H9 (cell line): Measurements from ENCODE around the gene ZSCAN2. TPM values are rescaled to one million over a fixed set of nuclear protein-coding genes. Genes with fewer than 3 reads are reported as not detected.
A peak's percentile ranks its signal among the peaks of the same experiment; 100 is the strongest.

Experiments
- DNase-seq: peaks from one replicate; pipeline ENCODE4 v3.0.0-alpha.2; 2017
- H2AFZ ChIP-seq: one replicate; pipeline ENCODE4 v1.6.1; 2013; ENCODE audit warnings: mild to moderate bottlenecking, low read length, control low read depth, moderate library complexity
- H2AK5ac ChIP-seq: 2 replicates; pipeline ENCODE4 v1.6.1; 2013; ENCODE audit warnings: low read length, control low read depth, mixed read lengths; ENCODE audit not compliant: insufficient read length
- H2BK120ac ChIP-seq: one replicate; pipeline ENCODE4 v1.6.1; 2013; ENCODE audit warnings: low read depth, mild to moderate bottlenecking, low read length, control low read depth, inconsistent platforms; ENCODE audit not compliant: poor library complexity, severe bottlenecking
- H2BK12ac ChIP-seq: 2 replicates; pipeline ENCODE4 v1.6.1; 2013; ENCODE audit warnings: low read length, control low read depth, mixed read lengths, low read depth; ENCODE audit not compliant: insufficient read length
- H2BK15ac ChIP-seq: 2 replicates; pipeline ENCODE4 v1.6.1; 2013; ENCODE audit warnings: low read depth, low read length, control low read depth
- H2BK20ac ChIP-seq: one replicate; pipeline ENCODE4 v1.6.1; 2013; ENCODE audit warnings: low read depth, mild to moderate bottlenecking, low read length, control low read depth, inconsistent platforms; ENCODE audit not compliant: poor library complexity, severe bottlenecking
- H2BK5ac ChIP-seq: 2 replicates; pipeline ENCODE4 v1.6.1; 2013; ENCODE audit warnings: low read length, control low read depth, mixed read lengths; ENCODE audit not compliant: insufficient read length
- H3K14ac ChIP-seq: 2 replicates; pipeline ENCODE4 v1.6.1; 2013; ENCODE audit warnings: low read length, control low read depth; ENCODE audit not compliant: insufficient read depth
- H3K18ac ChIP-seq: 2 replicates; pipeline ENCODE4 v1.6.1; 2013; ENCODE audit warnings: low read depth, mild to moderate bottlenecking, mixed read lengths, low read length, control low read depth; ENCODE audit not compliant: insufficient read length
- H3K23ac ChIP-seq: 2 replicates; pipeline ENCODE4 v1.6.1; 2013; ENCODE audit warnings: low read length, control low read depth, mixed read lengths, low read depth; ENCODE audit not compliant: insufficient read length
- H3K23me2 ChIP-seq: 2 replicates; pipeline ENCODE4 v1.6.1; 2013; ENCODE audit warnings: low read depth, mild to moderate bottlenecking, mixed read lengths, low read length, control low read depth; ENCODE audit not compliant: insufficient read length, poor library complexity, severe bottlenecking
- H3K27ac ChIP-seq: 2 replicates; pipeline ENCODE4 v1.5.1; 2013; ENCODE audit warnings: low read length, control low read depth, mixed read lengths, low read depth; ENCODE audit not compliant: insufficient read length
- H3K27me3 ChIP-seq: 2 replicates; pipeline ENCODE4 v1.6.1; 2013; ENCODE audit warnings: low read length, control low read depth, inconsistent platforms; ENCODE audit not compliant: insufficient read depth
- H3K4ac ChIP-seq: 2 replicates; pipeline ENCODE4 v1.6.1; 2013; ENCODE audit warnings: low read depth, mild to moderate bottlenecking, control low read depth, inconsistent platforms, low read length, moderate library complexity
- H3K4me1 ChIP-seq: 2 replicates; pipeline ENCODE4 v1.6.1; 2013; ENCODE audit warnings: low read length, control low read depth, inconsistent platforms; ENCODE audit not compliant: insufficient read depth
- H3K4me2 ChIP-seq: 2 replicates; pipeline ENCODE4 v1.6.1; 2013; ENCODE audit warnings: low read length, control low read depth, mixed read lengths; ENCODE audit not compliant: insufficient read length, insufficient read depth
- H3K56ac ChIP-seq: 2 replicates; pipeline ENCODE4 v1.6.1; 2013; ENCODE audit warnings: low read depth, mild to moderate bottlenecking, mixed read lengths, low read length, control low read depth; ENCODE audit not compliant: insufficient read length
- H3K79me1 ChIP-seq: 2 replicates; pipeline ENCODE4 v1.6.1; 2013; ENCODE audit warnings: low read depth, mild to moderate bottlenecking, moderate library complexity, low read length, control low read depth, inconsistent platforms; ENCODE audit not compliant: insufficient read depth, poor library complexity, severe bottlenecking
- H3K79me2 ChIP-seq: 2 replicates; pipeline ENCODE4 v1.6.1; 2013; ENCODE audit warnings: low read length, control low read depth, inconsistent platforms; ENCODE audit not compliant: insufficient read depth
- H3K9ac ChIP-seq: 2 replicates; pipeline ENCODE4 v1.6.1; 2013; ENCODE audit warnings: low read length, control low read depth, mixed read lengths; ENCODE audit not compliant: insufficient read length; ENCODE audit errors: extremely low read depth
- H3K9me3 ChIP-seq: one replicate; pipeline ENCODE4 v1.6.1; 2013; ENCODE audit warnings: low read depth, low read length, inconsistent platforms; ENCODE audit not compliant: control insufficient read depth
- H3T11ph ChIP-seq: one replicate; pipeline ENCODE4 v1.6.1; 2013; ENCODE audit warnings: mild to moderate bottlenecking, low read length, control low read depth, inconsistent platforms
- H4K20me1 ChIP-seq: one replicate; pipeline ENCODE4 v1.6.1; 2013; ENCODE audit not compliant: control insufficient read depth, insufficient read length, insufficient read depth
- H4K5ac ChIP-seq: 2 replicates; pipeline ENCODE4 v1.6.1; 2013; ENCODE audit warnings: low read depth, mild to moderate bottlenecking, mixed read lengths, low read length, control low read depth; ENCODE audit not compliant: insufficient read length
- H4K8ac ChIP-seq: replicated peaks from 2 replicates; pipeline ENCODE4 v1.6.1; 2013; ENCODE audit warnings: low read length, control low read depth, mixed read lengths, low read depth; ENCODE audit not compliant: insufficient read length
- H4K91ac ChIP-seq: 2 replicates; pipeline ENCODE4 v1.6.1; 2013; ENCODE audit warnings: low read depth, mild to moderate bottlenecking, moderate library complexity, mixed read lengths, low read length, control low read depth; ENCODE audit not compliant: insufficient read length
- H3K27ac Mint-ChIP-seq, 3 experiments: 2 replicates in 2 of 3; 3 replicates in 1 of 3; pipeline ENCODE4 v1.8.0; 2020 to 2021; ENCODE audit warnings: mixed read lengths in 3 of 3, mild to moderate bottlenecking in 1 of 3, moderate library complexity in 1 of 3
- H3K27me3 Mint-ChIP-seq: 2 replicates; pipeline ENCODE4 v1.8.0; 2021; ENCODE audit warnings: low read depth, mild to moderate bottlenecking, moderate library complexity, mixed read lengths
- H3K36me3 Mint-ChIP-seq, 3 experiments: 2 replicates in 2 of 3; 3 replicates in 1 of 3; pipeline ENCODE4 v1.8.0; 2020 to 2021; ENCODE audit warnings: low read depth in 3 of 3, mixed read lengths in 3 of 3; ENCODE audit not compliant: insufficient read depth in 1 of 3
- H3K4me1 Mint-ChIP-seq, 2 experiments: 2 replicates each; pipeline ENCODE4 v1.8.0; 2020; ENCODE audit warnings: mixed read lengths in 2 of 2
- H3K4me3 Mint-ChIP-seq, 2 experiments: 2 replicates in 1 of 2; 3 replicates in 1 of 2; pipeline ENCODE4 v1.8.0; 2020 to 2021; ENCODE audit warnings: mild to moderate bottlenecking in 2 of 2, mixed read lengths in 2 of 2, moderate library complexity in 1 of 2
- H3K9me3 Mint-ChIP-seq, 2 experiments: 2 replicates in 1 of 2; 3 replicates in 1 of 2; pipeline ENCODE4 v1.8.0; 2020; ENCODE audit warnings: mild to moderate bottlenecking in 2 of 2, mixed read lengths in 2 of 2, moderate library complexity in 1 of 2
- WGBS: extraction: QIAGEN DNeasy Blood & Tissue Kit; methylation state at CpG from one replicate; pipeline ENCODE4 v1.1.7; 2013; ENCODE audit warnings: missing lambda C conversion rate, low lambda C conversion rate, mixed read lengths; ENCODE audit not compliant: insufficient read length; ENCODE audit errors: extremely low coverage; 5-methylcytosine and 5-hydroxymethylcytosine counted together
- total RNA-seq: library from RNA; stranded (reverse); gene quantifications from 2 replicates; pipeline ENCODE4 v1.2.1, GENCODE V29; 2021
- TF ChIP-seq, protein P1 (sequence below): fragments of 200-600 bp; sonication (generic); conservative IDR thresholded peaks from 3 replicates; pipeline ENCODE4 v1.8.0; 2021; ENCODE audit warnings: antibody characterized with exemption, mild to moderate bottlenecking

The ZSCAN2 gene
- total RNA-seq, 1 experiment from 2014 or later = 28.4 TPM

DNA sequence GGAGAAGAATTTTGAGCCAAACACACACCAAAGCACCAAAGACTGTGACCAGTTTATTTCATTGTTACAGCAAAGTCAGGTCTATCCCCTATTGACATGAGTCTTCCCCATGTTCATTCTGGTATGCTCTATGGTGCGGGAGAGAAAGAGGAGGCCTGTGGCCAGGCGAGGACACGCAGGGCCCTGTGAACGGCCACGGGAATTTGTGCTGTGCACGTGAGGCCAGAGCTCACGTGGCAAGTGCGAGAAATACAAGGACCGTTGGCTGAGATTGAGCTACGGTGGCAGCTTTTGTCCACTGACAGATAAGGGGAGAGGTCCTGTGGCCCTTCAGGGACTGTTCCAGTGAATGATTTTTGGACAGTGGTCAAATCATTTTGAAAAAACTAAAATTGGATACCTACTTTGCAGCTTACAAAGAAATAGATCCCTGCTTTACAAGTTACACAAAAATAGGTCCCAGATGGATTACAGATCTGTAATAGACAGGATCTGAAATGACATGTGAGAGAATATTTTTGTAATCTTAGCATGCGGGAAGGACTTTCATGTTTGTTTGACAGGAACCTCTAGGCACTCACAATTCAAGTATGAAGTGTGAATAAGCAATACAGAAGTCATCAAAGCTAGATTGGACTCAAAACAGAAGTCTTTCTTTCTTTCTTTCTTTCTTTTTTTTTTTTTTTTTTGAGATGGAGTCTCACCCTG is 9.2 kb downstream of the ZSCAN2 start:
- Mint-ChIP-seq H3K36me3 (peaks cover 38 to 70% (median 62%) of the 10 kb centered on the region in 3 experiments), H3K9me3 (no peaks in the 10 kb centered on the region), H3K27ac (peak overlapping the region in 1 of 3 experiments; percentile 54; a peak in 2 of 7 replicates), H3K4me1 (peaks cover 20 to 49% of the 10 kb centered on the region in 2 experiments), H3K4me3 (no peak overlapping the region), H3K27me3 (peaks cover 30% of the 10 kb centered on the region)
- TF ChIP-seq, protein P1, sequence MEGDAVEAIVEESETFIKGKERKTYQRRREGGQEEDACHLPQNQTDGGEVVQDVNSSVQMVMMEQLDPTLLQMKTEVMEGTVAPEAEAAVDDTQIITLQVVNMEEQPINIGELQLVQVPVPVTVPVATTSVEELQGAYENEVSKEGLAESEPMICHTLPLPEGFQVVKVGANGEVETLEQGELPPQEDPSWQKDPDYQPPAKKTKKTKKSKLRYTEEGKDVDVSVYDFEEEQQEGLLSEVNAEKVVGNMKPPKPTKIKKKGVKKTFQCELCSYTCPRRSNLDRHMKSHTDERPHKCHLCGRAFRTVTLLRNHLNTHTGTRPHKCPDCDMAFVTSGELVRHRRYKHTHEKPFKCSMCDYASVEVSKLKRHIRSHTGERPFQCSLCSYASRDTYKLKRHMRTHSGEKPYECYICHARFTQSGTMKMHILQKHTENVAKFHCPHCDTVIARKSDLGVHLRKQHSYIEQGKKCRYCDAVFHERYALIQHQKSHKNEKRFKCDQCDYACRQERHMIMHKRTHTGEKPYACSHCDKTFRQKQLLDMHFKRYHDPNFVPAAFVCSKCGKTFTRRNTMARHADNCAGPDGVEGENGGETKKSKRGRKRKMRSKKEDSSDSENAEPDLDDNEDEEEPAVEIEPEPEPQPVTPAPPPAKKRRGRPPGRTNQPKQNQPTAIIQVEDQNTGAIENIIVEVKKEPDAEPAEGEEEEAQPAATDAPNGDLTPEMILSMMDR = no peak
- Histone ChIP-seq H3K27me3 (no peaks in the 10 kb centered on the region), H3K56ac (no peak overlapping the region), H3K9ac (no peak overlapping the region), H4K20me1 (peaks cover 4% of the 10 kb centered on the region), H3K23me2 (peaks cover 3% of the 10 kb centered on the region), H2AK5ac (no peak overlapping the region), H3K79me1 (no peaks in the 10 kb centered on the region), H4K5ac (no peak overlapping the region), H3K27ac (no peak overlapping the region), H3K14ac (no peak overlapping the region), H3K79me2 (peaks cover 49% of the 10 kb centered on the region), H2BK20ac (no peak overlapping the region), H2BK5ac (no peak overlapping the region), H3K4me1 (peaks cover 14% of the 10 kb centered on the region), H3K23ac (no peak overlapping the region), H3K18ac (no peak overlapping the region), H4K91ac (no peak overlapping the region), H2BK120ac (no peak overlapping the region), H4K8ac (no peak overlapping the region), H3K4ac (no peak overlapping the region), H2BK15ac (no peak overlapping the region), H2AFZ (no peak overlapping the region), H3T11ph (no peak overlapping the region), H2BK12ac (no peak overlapping the region), H3K4me2 (no peak overlapping the region), H3K9me3 (no peaks in the 10 kb centered on the region)
- no CpG with 5 or more reads among the region's 11 CpGs for WGBS
- DNase-seq = no peak
